HepG2 (cell line): Measurements from ENCODE around the gene VRK1. TPM values are rescaled to one million over a fixed set of nuclear protein-coding genes. Genes with fewer than 3 reads are reported as not detected.

Experiments
- ATAC-seq: fragments of 200-7000 bp; cut with Tn5 transposase; 3 replicates; pipeline ENCODE4 v1.9.1; 2020; ENCODE audit warnings: mild to moderate bottlenecking, moderate library complexity
- BruUV-seq: library from RNA; stranded (reverse); fragments of 400-500 nt; replicated peaks from 2 replicates; lab custom pipeline; 2021; lab: Mats Ljungman, UMichigan
- CTCF ChIA-PET: fragments of 300-600 bp; formaldehyde crosslinking; extraction: SDS; loops from one replicate; lab custom pipeline; 2021; ENCODE audit warnings: low total read pairs, inconsistent platforms, low intra/inter-chr PET ratio; lab: Yijun Ruan, JAX
- POLR2A ChIA-PET: fragments of 350-600 bp; sonication (Branson Sonifier 250); formaldehyde crosslinking; loops from one replicate; lab custom pipeline; 2020; ENCODE audit warnings: antibody characterized with exemption, inconsistent platforms; lab: Yijun Ruan, JAX
- DNase-seq: peaks from one replicate; pipeline ENCODE4 v3.0.0-alpha.2; 2015; ENCODE audit warnings: low spot score
- FAIRE-seq: peaks from 3 replicates; lab custom pipeline; 2011; peaks lifted over from hg19 to GRCh38; lab: Jason Lieb, UNC
- H2AFZ ChIP-seq: one replicate; pipeline ENCODE4 v1.6.1; 2011; ENCODE audit warnings: low read length, inconsistent platforms
- H3K27ac ChIP-seq: fragments of 300-600 bp; 3 replicates; pipeline ENCODE4 v1.8.0; 2011; ENCODE audit warnings: mixed run types, mild to moderate bottlenecking, mixed read lengths, low read length, inconsistent platforms; ENCODE audit not compliant: insufficient read depth; ENCODE audit errors: extremely low read length
- H3K27me3 ChIP-seq, 2 experiments: fragments of 200-600 bp in 1 of 2; 2 replicates in 1 of 2; 3 replicates in 1 of 2; pipeline versions ENCODE4 v1.6.0 to v1.8.0; 2011; ENCODE audit warnings: low read length in 2 of 2, mild to moderate bottlenecking in 2 of 2, moderate library complexity in 2 of 2, inconsistent platforms in 1 of 2; ENCODE audit not compliant: insufficient read depth in 2 of 2, control insufficient read depth in 1 of 2
- H3K36me3 ChIP-seq, 2 experiments: fragments of 200-600 bp in 1 of 2; replicated peaks in 1 of 2; 2 replicates in 1 of 2; 3 replicates in 1 of 2; pipeline versions ENCODE4 v1.5.1 to v1.8.0; 2011; ENCODE audit warnings: low read length in 2 of 2, inconsistent platforms in 1 of 2; ENCODE audit not compliant: insufficient read depth in 2 of 2, control insufficient read depth in 1 of 2
- H3K4me1 ChIP-seq: 2 replicates; pipeline ENCODE4 v1.5.1; 2012; ENCODE audit warnings: low read length, inconsistent platforms; ENCODE audit not compliant: insufficient read depth
- H3K4me2 ChIP-seq: 2 replicates; pipeline ENCODE4 v1.6.0; 2011; ENCODE audit warnings: low read depth, low read length, inconsistent platforms
- H3K4me3 ChIP-seq, 3 experiments: fragments of 200-600 bp in 1 of 3; sonication (generic), shearing (Covaris generic) in 1 of 3; replicated peaks in 1 of 3; 2 replicates each; pipeline ENCODE4 v1.5.1; 2011 to 2016; ENCODE audit warnings: low read length in 3 of 3, inconsistent platforms in 2 of 3, low read depth in 2 of 3, mild to moderate bottlenecking in 2 of 3, control low read depth in 1 of 3, mixed read lengths in 1 of 3; ENCODE audit not compliant: insufficient read depth in 1 of 3
- H3K79me2 ChIP-seq: one replicate; pipeline ENCODE4 v1.6.1; 2011; ENCODE audit warnings: low read length, inconsistent platforms; ENCODE audit not compliant: insufficient read depth
- H3K9ac ChIP-seq: 2 replicates; pipeline ENCODE4 v1.6.0; 2011; ENCODE audit warnings: mild to moderate bottlenecking, low read depth, low read length, inconsistent platforms; ENCODE audit not compliant: insufficient read depth
- H3K9me3 ChIP-seq: 2 replicates; pipeline ENCODE4 v1.5.1; 2012; ENCODE audit warnings: mild to moderate bottlenecking, low read length
- H4K20me1 ChIP-seq: 2 replicates; pipeline ENCODE4 v1.6.0; 2011; ENCODE audit warnings: inconsistent platforms, mild to moderate bottlenecking, low read length, moderate library complexity; ENCODE audit not compliant: insufficient read depth
- KDM1A ChIP-seq: IDR thresholded peaks from 2 replicates; pipeline ENCODE4 v1.6.1; 2016; ENCODE audit warnings: missing compliant biosample characterization
- LBX2 ChIP-seq: sonication (generic); formaldehyde crosslinking; IDR thresholded peaks from 2 replicates; pipeline ENCODE4 v1.5.0; 2020; ENCODE audit warnings: missing genetic modification reagents, mild to moderate bottlenecking, borderline replicate concordance
- MYC ChIP-seq: sonication (generic); formaldehyde crosslinking; IDR thresholded peaks from 2 replicates; pipeline ENCODE4 v1.9.0; 2021; ENCODE audit warnings: missing genetic modification reagents, borderline replicate concordance
- MZF1 ChIP-seq: sonication (generic); formaldehyde crosslinking; IDR thresholded peaks from 2 replicates; pipeline ENCODE4 v1.8.1; 2023; ENCODE audit warnings: mild to moderate bottlenecking, missing genetic modification reagents, borderline replicate concordance
- RBAK ChIP-seq: sonication (generic); formaldehyde crosslinking; IDR thresholded peaks from 2 replicates; pipeline ENCODE4 v1.5.1; 2020; ENCODE audit warnings: mild to moderate bottlenecking, missing genetic modification reagents
- TAF1 ChIP-seq: sonication (generic); formaldehyde crosslinking; IDR thresholded peaks from 2 replicates; pipeline ENCODE4 v1.4.0; 2020; ENCODE audit warnings: missing genetic modification reagents
- TEAD2 ChIP-seq: sonication (generic); formaldehyde crosslinking; IDR thresholded peaks from 2 replicates; pipeline ENCODE4 v1.9.0; 2021; ENCODE audit warnings: missing genetic modification reagents
- TP53 ChIP-seq: sonication (generic); formaldehyde crosslinking; conservative IDR thresholded peaks from 2 replicates; pipeline ENCODE4 v1.4.0; 2020; ENCODE audit warnings: missing genetic modification reagents
- ZNF34 ChIP-seq: sonication (generic); formaldehyde crosslinking; IDR thresholded peaks from 2 replicates; pipeline ENCODE4 v1.4.0; 2020; ENCODE audit warnings: mild to moderate bottlenecking, missing genetic modification reagents, borderline replicate concordance
- ZNF350 ChIP-seq: sonication (generic); formaldehyde crosslinking; IDR thresholded peaks from 2 replicates; pipeline ENCODE4 v1.4.0; 2020; ENCODE audit warnings: mild to moderate bottlenecking, low read depth, missing genetic modification reagents, borderline replicate concordance
- ZNF644 ChIP-seq: IDR thresholded peaks from 2 replicates; pipeline ENCODE4 v1.6.1; 2016; ENCODE audit warnings: low read depth
- WGBS: methylation state at CpG from one replicate; pipeline ENCODE4 v1.1.6; 2017; ENCODE audit warnings: low lambda C conversion rate; 5-methylcytosine and 5-hydroxymethylcytosine counted together
- in situ Hi-C: cut with HindIII; loops from 2 replicates; pipeline ENCODE4 v1.10.0; 2017; ENCODE audit warnings: low pct_unique_long_range_greater_than_20kb; ENCODE audit not compliant: extremely low pct_ligation_motif_present
- intact Hi-C: fragments of 100-400 bp; cut with micrococcal nuclease; formaldehyde crosslinking; loops from one replicate; pipeline ENCODE4 v1.10.0; 2022; ENCODE audit not compliant: unreplicated experiment
- polyA plus RNA-seq, 8 experiments: library from polyadenylated mRNA; depleted of rRNA in 3 of 8; stranded (reverse) in 7 of 8; unstranded in 1 of 8; fragments of >200 nt; fragmentation: Illumina TruSeq in 4 of 8; extraction: Trizol in 4 of 8; gene quantifications; 2 replicates each; pipeline versions ENCODE4 v1.2.1 to v1.2.3, GENCODE V29; 2011 to 2016; ENCODE audit warnings: low read depth in 4 of 8, missing spikeins in 1 of 8, mixed read lengths in 1 of 8; ENCODE audit not compliant: insufficient read depth in 1 of 8
- total RNA-seq, 5 experiments: library from RNA; depleted of rRNA; stranded (reverse); fragments of >200 nt; fragmentation: Illumina TruSeq; extraction: Trizol; gene quantifications; 2 replicates each; pipeline ENCODE4 v1.2.3, GENCODE V29; 2016; ENCODE audit warnings: low read depth in 1 of 5

Gene VRK1
- total and polyA plus RNA-seq, 2 of the 13 experiments (the other 11 are each of a cell fraction or from before 2014, with no cell fraction given), result 7.9 to 51.3 TPM

- Histone ChIP-seq H3K4me2 (no peak overlapping the region), H3K9ac (no peak overlapping the region), H3K79me2 (no peaks in the 10 kb centered on the region), H3K36me3 (no peaks in the 10 kb centered on the region), H3K27ac (no peak overlapping the region), H3K4me1 (peaks cover 12% of the 10 kb centered on the region), H3K4me3 (no peak overlapping the region), H2AFZ (no peak overlapping the region), H3K9me3 (no peaks in the 10 kb centered on the region), H4K20me1 (no peaks in the 10 kb centered on the region), H3K27me3 (no peaks in the 10 kb centered on the region)
- no peak for TF ChIP-seq LBX2
- no peak for TF ChIP-seq MZF1 (CRISPR knock-in tag)
- TF ChIP-seq TAF1, result no peak
- TF ChIP-seq KDM1A (CRISPR knock-in tag), result no peak
- no peak for ATAC-seq
- CTCF ChIA-PET, result no interaction called here
- FAIRE-seq, result no peak
- intact Hi-C loops, result no loop called here
- BruUV-seq, result no TSS peak
- POLR2A ChIA-PET, result no interaction called here
- in situ Hi-C loops, result no loop called here
- no peak for DNase-seq
- WGBS, result 91% methylated on average over 3 of the region's 3 CpGs
Observed at GRCh38 chr14:96901227-96901626, 104.0 kb downstream of the VRK1 start.

- Histone ChIP-seq H3K4me3 (no peak overlapping the region), H2AFZ (no peak overlapping the region), H4K20me1 (no peaks in the 10 kb centered on the region), H3K79me2 (no peaks in the 10 kb centered on the region), H3K4me2 (0 out of 2 replicates have a peak overlapping the region, but pooled peaks have one; percentile 11), H3K36me3 (no peaks in the 10 kb centered on the region; a peak in 1 of 5 replicates), H3K4me1 (peaks cover 12% of the 10 kb centered on the region), H3K27me3 (no peaks in the 10 kb centered on the region), H3K9me3 (no peaks in the 10 kb centered on the region), H3K9ac (no peak overlapping the region), H3K27ac (no peak overlapping the region)
- TF ChIP-seq TP53 (CRISPR knock-in tag) (no peak), ZNF350 (CRISPR knock-in tag) (no peak), RBAK (no peak), ZNF644 (CRISPR knock-in tag) (0 out of 2 replicates have a peak, but pooled peaks have one; percentile 24), TEAD2 (CRISPR knock-in tag) (no peak), ZNF34 (no peak), MYC (CRISPR knock-in tag) (no peak)
- ATAC-seq (peak; percentile 42; the same call in 1 of the 3 replicates), DNase-seq (no peak), FAIRE-seq (no peak)
- no TSS peak for BruUV-seq
- in situ Hi-C loops, result no loop called here
- intact Hi-C loops, result no loop called here
- CTCF ChIA-PET, result no interaction called here
- 58% methylated on average over 3 of the region's 3 CpGs for WGBS
- POLR2A ChIA-PET, result no interaction called here
Observed at GRCh38 chr14:96902004-96902403, 104.8 kb downstream of the VRK1 start.
